WERI-Rb-1 (cell line): ENCODE measurements around the gene NUP62.

ENCODE experiments used
- DNase-seq: peaks from one replicate; pipeline ENCODE4 v3.0.0-alpha.2; 2020
- H3K27ac ChIP-seq: fragments of 250-450 bp; sonication (Bioruptor Pico); 2 replicates; pipeline ENCODE4 v1.5.1; 2020; ENCODE audit warnings: mild to moderate bottlenecking, moderate library complexity
- H3K27me3 ChIP-seq: fragments of 250-450 bp; sonication (Bioruptor Pico); 2 replicates; pipeline ENCODE4 v1.5.1; 2021; ENCODE audit warnings: mild to moderate bottlenecking, low read depth, moderate library complexity; ENCODE audit not compliant: insufficient read depth, severe bottlenecking
- H3K36me3 ChIP-seq: fragments of 250-450 bp; sonication (Bioruptor Pico); 2 replicates; pipeline ENCODE4 v1.5.1; 2020; ENCODE audit warnings: mild to moderate bottlenecking, moderate library complexity
- H3K4me3 ChIP-seq: 2 replicates; pipeline ENCODE4 v1.5.1; 2011; ENCODE audit warnings: low read depth, mild to moderate bottlenecking, control low read depth, low read length
- H3K9me3 ChIP-seq: fragments of 250-450 bp; sonication (Bioruptor Pico); 2 replicates; pipeline ENCODE4 v1.5.1; 2021; ENCODE audit warnings: mild to moderate bottlenecking, moderate library complexity; ENCODE audit not compliant: severe bottlenecking
- CTCF ChIP-seq: IDR thresholded peaks from 2 replicates; pipeline ENCODE4 v1.5.1; 2011; ENCODE audit warnings: low read depth, mild to moderate bottlenecking, control low read depth, inconsistent platforms, low read length

NUP62 gene

GRCh38 chr19:49952479-49952836 is 23.2 kb upstream of the NUP62 start:
- Histone ChIP-seq H3K36me3 (no peaks in the 10 kb centered on the region), H3K27ac (no peak overlapping the region), H3K9me3 (no peaks in the 10 kb centered on the region), H3K4me3 (no peak overlapping the region), H3K27me3 (no peaks in the 10 kb centered on the region)
- TF ChIP-seq CTCF, result no peak
- DNase-seq, result no peak

GRCh38 chr19:49951806-49952478 is 22.6 kb upstream of the NUP62 start:
- H3K27me3 ChIP-seq, result no peaks in the 10 kb centered on the region
- no peak for TF ChIP-seq CTCF
- no peak for DNase-seq
- no peak overlapping the region for H3K4me3 ChIP-seq
- no peaks in the 10 kb centered on the region for H3K36me3 ChIP-seq
- H3K27ac ChIP-seq, result no peak overlapping the region
- no peaks in the 10 kb centered on the region for H3K9me3 ChIP-seq

DNA sequence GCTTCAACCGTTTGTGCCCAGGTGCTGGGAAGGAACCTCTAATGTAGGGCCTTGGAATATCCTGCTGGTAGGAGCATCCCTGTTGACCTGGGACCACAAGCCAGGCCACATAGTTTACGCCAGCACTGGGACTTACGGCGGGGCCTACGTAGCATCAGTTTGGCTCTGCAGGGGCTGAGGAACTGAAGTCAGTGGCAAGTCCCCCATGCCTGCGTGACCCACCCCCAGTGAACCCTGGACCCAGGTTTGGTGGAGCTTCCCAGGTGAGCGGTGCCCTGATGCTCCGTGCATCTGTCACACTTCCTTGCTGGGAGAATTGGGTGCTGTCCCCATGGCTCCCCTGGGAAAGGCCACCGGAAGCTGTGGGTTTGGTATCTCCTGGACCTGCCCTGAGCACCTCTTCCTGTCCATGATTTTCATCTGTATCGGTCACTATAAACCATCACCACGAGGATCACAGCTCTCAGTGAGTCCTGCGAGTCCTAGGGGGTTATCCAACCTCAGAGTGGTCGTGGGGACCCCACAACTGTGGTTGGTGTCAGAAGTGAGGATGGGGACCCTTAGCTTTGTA is 21.7 kb upstream of the NUP62 start:
- TF ChIP-seq CTCF, result no peak
- H3K36me3 ChIP-seq, result no peaks in the 10 kb centered on the region

DNA sequence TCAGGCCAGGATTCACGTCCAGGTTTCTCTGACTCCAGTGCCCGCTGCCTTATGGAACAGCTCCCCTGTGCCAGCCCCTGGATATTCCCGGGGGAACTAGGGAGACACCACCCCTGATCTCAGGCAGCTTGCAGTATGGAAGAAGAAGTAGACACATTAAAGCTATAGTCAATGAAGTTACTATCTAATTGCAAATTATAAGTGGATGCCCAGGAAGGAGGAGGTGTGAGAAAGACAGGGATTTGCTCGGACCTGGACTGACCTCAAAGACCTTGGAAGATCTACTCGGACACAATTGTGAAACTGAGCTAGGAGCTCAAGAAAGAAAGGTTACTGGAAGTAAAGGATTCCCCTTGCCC is 21.3 kb upstream of the NUP62 start:
- Histone ChIP-seq H3K4me3 (no peak overlapping the region), H3K27me3 (no peaks in the 10 kb centered on the region)
- TF ChIP-seq CTCF, result no peak

More for the DNA sequence above, 21.7 kb upstream of the NUP62 start:
- no peak overlapping the region for H3K4me3 ChIP-seq
- no peak overlapping the region for H3K27ac ChIP-seq
- DNase-seq, result no peak
- H3K9me3 ChIP-seq, result no peaks in the 10 kb centered on the region
- no peaks in the 10 kb centered on the region for H3K27me3 ChIP-seq

DNA sequence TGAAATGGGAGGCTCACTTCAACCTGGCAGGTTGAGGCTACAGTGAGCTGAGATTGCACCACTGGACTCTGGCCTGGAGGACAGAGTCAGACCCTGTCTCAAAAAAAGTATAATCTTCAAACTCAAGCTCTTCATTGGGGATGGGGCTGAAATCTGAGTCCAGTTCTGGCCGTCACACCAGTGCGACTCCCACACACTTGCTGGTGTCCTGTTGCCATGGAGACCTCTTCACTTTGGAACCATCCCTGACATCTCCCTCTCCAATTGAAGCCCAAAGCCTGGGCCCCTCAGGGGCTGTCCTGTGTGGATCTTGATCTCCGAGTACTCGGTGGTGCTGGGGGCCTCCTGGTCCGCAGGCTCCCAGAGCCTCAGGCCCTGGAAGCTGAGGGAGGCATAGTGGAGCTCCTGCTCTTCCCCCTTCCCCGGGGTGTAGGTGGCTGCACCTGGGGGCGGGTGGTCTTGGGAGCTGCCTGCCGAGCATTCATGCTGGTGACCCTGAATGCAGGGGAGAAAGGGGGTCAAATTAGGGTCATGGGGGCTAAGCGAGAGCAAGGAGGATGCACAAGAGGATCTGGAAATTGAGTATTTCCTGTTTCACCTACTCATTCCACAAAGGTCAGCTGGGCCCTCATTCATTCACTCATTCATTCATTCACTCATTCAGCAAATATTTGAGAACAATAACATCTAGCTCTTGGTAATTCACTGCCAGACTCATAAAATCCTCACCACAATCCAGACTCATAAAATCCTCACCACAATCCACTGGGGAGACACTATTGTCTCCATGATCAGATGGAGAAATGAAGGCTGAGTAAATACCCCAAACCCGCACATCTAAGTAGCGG is 20.7 kb upstream of the NUP62 start:
- TF ChIP-seq CTCF, result no peak
- DNase-seq, result no peak

More for the DNA sequence above, 21.3 kb upstream of the NUP62 start:
- H3K36me3 ChIP-seq, result no peaks in the 10 kb centered on the region
- no peaks in the 10 kb centered on the region for H3K9me3 ChIP-seq
- no peak overlapping the region for H3K27ac ChIP-seq
- DNase-seq, result no peak

More for the DNA sequence above, 20.7 kb upstream of the NUP62 start:
- H3K36me3 ChIP-seq, result no peaks in the 10 kb centered on the region
- H3K9me3 ChIP-seq, result no peaks in the 10 kb centered on the region
- no peak overlapping the region for H3K4me3 ChIP-seq
- H3K27me3 ChIP-seq, result no peaks in the 10 kb centered on the region
- no peak overlapping the region for H3K27ac ChIP-seq
